NOMO-1 treated with dmso at 0.1 percent for 144 hours (cell line): Measurements from ENCODE around the gene KRT73.

Experiments
- DNase-seq: peaks from one replicate; lab custom pipeline; 2025; ENCODE audit not compliant: unreplicated experiment; lab: John Stamatoyannopoulos, UW

Gene KRT73

GRCh38 chr12:52645982-52646381, 27.6 kb upstream of the KRT73 start:
- DNase-seq = no peak

DNA sequence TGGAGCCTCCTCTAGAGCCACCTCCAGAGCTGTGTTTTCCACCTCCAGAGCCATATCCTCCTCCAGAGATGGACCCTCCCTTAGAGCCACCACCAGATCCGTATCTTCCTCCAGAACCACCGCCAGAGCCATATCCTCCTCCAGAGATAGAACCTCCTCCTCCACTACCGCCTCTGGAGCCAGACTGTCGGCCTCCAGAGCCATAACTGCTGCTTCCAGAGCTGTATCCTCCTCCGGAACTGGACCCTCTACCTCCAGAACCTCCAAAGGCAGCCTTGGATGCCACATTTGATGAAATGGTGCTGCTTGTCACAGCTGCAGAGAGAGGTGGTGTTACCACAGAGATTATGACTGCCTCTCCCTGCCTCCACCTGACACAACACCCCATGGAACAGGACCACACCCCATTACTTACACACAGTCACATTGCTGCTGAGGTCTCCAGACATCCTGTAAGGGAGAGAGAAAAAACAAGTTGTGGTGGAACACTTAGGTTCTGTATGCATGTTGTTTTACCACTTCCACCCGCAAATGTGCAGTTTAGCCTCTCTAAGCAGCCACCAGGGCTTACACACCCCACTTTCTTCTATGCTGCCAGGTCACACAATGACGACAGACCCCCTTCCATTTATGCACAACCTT, 26.9 kb upstream of the KRT73 start:
- no peak for DNase-seq

DNA sequence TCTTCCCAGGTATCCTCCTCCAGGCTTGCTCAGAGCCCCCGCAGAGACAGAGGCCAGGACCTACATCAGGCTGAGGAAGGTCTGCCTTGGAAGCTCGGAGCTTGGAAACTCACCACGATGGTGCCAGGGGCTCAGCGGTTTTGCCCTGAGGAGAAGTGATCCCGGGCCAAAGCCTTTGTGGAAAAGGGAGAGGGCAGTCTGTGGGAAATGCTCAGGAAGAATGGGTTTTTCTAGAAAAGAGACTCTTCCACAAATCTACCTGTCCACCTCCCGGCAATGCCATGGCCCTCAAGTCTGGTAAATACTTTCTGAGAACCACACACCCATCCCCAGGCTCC, 25.7 kb upstream of the KRT73 start:
- DNase-seq = no peak

DNA sequence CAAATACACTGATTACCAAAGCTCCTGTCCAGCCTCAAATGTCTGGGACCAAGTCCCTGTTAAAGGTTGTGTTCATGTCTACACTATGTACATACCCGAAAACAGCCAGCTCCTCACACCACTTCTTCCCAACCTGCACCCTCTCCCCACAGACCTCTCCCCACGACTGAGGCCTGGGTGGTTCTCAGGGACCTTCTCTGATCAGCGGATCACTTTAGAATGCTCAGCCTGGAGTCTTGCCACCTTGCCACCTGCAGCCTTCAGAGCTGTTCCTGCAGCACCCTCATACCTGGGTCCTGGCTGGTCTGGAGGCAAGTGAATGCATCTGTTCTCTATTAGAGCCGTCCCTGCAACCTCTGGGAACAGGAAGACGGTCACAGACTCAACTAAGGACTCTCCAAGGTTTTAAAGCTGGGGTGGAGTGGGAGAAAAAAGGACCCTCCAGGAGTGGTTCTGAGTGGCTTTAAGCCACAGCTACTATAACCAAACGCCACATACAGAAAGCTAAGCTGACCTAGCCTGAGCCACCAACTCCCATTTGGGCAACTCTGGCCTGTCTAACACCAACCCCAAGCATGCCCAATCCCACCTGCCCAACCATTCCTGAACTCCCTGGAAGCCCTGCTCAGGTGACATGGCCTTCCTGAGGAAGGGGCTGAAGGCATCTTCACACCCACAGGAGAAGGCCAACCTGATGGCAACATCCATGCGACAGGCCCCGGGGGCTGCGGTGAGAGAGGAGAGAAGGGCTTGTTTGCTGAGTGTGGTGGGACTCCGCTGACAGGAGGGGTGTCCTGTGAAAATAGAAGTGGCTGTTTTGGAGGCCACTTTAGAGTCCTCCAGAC, 25.1 kb upstream of the KRT73 start:
- no peak for DNase-seq

GRCh38 chr12:52641468-52641867, 23.1 kb upstream of the KRT73 start:
- DNase-seq = no peak

DNA sequence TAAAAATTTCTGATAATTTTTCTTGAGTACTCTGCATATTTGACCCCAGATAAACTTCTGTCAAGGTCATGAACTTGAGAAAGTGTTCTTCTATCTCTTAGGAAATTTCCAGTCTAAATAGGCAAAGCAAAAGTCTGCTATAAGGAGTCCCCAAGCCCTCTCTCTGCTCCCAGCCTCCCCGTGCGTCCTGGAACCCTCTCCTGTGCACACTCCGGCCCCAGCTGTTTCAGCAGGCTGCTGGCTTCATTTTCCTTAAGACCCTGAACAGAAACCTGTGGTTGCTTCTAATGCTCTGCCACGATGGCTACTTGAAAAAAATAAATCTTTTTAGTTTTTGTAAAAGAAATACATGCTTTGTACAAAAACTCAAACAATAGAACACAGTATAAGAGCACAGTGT, 18.9 kb upstream of the KRT73 start:
- no peak for DNase-seq

GRCh38 chr12:52636592-52637258, 18.4 kb upstream of the KRT73 start:
- no peak for DNase-seq

GRCh38 chr12:52636189-52636588, 17.8 kb upstream of the KRT73 start:
- DNase-seq = no peak

- DNase-seq = no peak
Measured at GRCh38 chr12:52634266-52635056, 16.1 kb upstream of the KRT73 start.

GRCh38 chr12:52633383-52633782, 15.0 kb upstream of the KRT73 start:
- peak; percentile 15 for DNase-seq

DNA sequence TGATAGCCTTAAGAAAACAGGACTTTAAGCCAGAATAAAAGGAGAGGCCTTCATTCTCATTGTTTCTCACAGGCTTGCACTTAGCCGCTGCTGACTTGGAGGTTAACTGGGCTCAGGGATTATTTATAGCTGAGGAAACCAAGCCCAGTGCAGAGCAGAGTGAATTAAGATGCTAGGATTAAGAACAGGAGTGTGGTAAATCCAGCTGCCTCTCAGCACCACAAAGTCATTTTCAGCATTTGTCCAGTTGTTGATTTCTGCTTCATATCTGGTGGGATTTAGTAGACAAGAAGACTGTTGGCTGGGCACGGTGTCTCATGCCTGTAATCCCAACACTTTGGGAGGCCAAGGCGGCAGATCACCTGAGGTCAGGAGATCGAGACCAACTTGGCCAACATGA, 14.3 kb upstream of the KRT73 start:
- no peak for DNase-seq

DNA sequence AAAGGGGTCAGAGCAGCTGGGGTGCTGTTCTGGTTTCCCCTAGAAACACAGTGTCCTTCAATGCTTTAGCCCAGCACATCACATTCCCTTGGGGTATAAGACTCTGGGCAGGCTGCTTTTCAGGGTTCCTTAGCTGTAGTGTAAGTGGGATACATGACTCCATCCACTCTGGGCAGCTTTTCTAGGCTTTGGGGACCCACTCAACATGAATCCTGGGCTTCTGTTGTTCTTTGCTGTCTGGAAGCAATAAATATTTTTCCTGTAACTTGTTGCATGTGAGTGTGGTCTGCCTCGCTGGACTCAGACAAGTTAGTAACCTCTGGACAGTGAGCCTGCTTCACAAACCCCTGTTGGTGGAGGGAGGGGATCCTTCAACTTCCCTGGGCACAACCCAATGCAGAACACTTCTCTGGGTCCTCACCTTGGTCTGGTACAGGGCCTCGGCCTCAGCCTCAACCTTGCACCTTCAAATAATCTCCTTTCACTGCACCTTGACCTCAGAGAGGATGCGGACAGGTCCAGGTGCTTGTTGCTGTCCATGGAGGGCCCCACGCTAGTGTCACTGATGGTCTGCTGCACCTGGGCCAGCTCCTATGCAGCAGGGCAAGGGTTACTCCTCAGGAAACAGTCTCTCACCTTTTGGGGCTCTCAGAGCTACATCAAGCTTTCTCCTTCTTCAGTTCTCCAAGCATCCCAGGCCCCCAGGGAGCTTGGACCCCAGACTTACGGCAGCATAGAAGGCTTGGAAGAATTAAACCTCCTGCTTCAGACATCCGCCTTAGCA, 13.5 kb upstream of the KRT73 start:
- no peak for DNase-seq

DNA sequence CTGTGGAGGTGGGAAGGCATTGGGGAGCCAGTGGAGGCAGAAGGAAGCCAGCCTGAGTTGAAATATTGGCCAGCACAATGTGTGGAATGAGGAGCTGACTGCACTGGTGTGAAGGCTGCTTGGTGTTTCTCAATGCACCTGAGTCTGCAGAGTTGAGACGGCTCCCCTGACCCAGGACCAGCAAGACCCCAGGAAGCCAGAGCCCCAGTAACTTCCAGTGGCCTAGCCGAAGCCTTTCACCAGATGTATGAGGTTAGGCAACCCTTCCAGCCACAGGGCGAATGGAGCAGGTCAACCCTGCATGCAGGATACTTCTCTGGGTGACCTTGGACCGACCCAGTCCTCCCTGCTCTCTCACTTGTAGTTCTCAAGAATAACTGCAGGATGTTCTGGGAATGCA, 12.9 kb upstream of the KRT73 start:
- no peak for DNase-seq

- no peak for DNase-seq
Measured at GRCh38 chr12:52630599-52631200, 12.3 kb upstream of the KRT73 start.

DNA sequence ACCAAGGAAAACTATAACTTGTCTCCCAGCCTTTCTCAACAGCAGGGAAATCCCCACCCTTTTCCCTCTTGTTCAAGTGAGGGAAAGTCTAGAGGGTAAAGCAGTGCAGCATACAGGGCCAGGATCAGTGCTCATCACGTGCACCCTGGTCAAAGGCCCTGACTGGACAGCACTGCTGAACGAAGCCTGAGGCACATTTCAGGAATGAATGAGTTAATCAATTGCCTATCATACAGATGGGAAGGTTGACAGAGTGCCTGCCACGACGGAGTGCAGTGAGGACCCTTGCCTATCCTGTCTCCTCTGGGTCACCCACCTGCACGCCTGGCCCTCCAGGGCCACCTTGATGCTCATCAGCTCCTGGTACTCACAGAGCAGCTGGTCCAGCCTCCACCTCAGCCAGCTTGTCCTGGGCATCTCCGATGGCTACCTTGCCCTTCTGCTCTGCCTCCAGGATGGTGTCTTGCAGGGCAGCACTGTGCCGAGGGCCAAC, 11.7 kb upstream of the KRT73 start:
- DNase-seq = no peak

DNA sequence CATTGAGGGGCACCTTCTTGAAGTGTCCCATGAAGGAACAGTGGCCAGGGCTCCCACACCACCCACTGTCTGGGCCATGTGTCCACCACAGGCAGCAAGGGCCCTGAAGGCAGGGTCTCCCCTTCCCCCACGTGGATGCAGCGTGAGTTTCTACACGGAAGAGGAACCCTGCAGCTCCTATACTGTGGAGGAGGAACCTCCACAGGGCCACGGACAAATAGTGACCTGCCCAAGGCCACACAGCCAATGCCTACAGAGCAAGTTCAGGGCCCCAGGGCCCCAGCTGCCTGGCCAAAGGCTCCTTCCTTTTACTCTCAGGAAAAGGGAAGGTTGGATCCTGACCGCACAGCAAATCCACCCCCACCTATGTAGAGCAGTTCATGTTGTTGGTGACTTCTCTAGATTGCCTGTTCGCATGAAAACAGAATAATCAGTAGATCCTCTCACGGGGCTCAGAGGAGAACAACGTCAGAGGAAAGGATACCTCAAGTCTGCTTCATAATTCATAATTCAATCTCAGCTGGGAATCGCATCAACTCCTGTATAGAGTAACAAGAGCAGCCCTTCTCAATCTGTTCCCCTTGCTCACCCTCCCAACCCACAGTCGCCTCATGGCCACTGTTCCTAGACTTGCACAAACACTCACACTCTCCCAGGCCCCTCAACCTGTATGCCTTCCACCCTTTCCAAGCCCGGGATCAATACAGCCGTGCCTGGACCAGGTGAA, 11.1 kb upstream of the KRT73 start:
- no peak for DNase-seq

DNA sequence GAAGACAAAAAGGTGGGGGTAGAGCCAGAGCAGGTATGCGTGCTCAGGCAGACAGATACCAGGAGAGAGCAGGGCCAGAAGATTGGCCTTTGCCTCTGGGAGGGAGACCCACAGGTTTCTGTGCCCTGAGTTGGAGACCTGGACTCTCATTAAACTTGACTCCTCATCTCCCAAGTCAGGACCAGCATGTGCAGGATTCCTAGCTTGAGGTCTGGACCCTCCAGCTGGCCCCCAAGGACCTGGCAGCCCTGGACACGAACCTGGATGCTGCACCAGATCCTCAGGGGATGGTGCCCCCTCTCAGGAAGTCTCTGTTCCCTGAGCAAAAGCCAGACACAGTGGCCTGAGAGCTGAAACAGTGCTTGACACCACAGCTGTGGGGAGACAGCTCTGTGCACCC, 10.5 kb upstream of the KRT73 start:
- DNase-seq = no peak

GRCh38 chr12:52628111-52628507, 9.8 kb upstream of the KRT73 start:
- DNase-seq = no peak

- DNase-seq = no peak
Measured at GRCh38 chr12:52627395-52628110, 9.2 kb upstream of the KRT73 start.
